ENCODE data around the gene GPSM1. TPM values are rescaled to one million over a fixed set of nuclear protein-coding genes. Genes with fewer than 3 reads are reported as not detected.

The GPSM1 gene
- total and polyA plus RNA-seq, 7 experiments from 2014 or later = 0.87 to 11.5 (median 8.4) TPM

Other genes with a start within 250 kb of the GPSM1 start
- gene NACC2, start 232.2 kb upstream of the GPSM1 start, total RNA-seq = 10 to 100 TPM in 1 of 5 experiments, 1 to 10 TPM in 4; 2.7 to 17.7 (median 8.2) TPM
- gene NACC2, start 232.2 kb upstream of the GPSM1 start, polyA plus RNA-seq = under 1 TPM; 0.92 to 0.97 TPM
- 10 to 100 TPM; 16.4 to 55.3 (median 41.3) TPM for gene TMEM250, start 208.7 kb upstream of the GPSM1 start, total RNA-seq
- 10 to 100 TPM; 42.2 to 61.8 TPM for gene TMEM250, start 208.7 kb upstream of the GPSM1 start, polyA plus RNA-seq
- gene LHX3, start 122.4 kb upstream of the GPSM1 start, total RNA-seq = under 1 TPM in 2 of 5 experiments, not detected in 3; 0.15 to 0.21 TPM
- gene LHX3, start 122.4 kb upstream of the GPSM1 start, polyA plus RNA-seq = not detected
- 10 to 100 TPM; 11.5 to 15.9 (median 12.0) TPM for gene QSOX2, start 81.7 kb upstream of the GPSM1 start, total RNA-seq
- gene QSOX2, start 81.7 kb upstream of the GPSM1 start, polyA plus RNA-seq = under 1 TPM; 0.26 to 0.52 TPM
- gene CCDC187, start 23.4 kb upstream of the GPSM1 start, total RNA-seq = under 1 TPM in 1 of 5 experiments, not detected in 4; 0.10 TPM
- gene CCDC187, start 23.4 kb upstream of the GPSM1 start, polyA plus RNA-seq = not detected
- 10 to 100 TPM; 17.2 to 27.5 (median 24.8) TPM for gene DNLZ, start 36.2 kb downstream of the GPSM1 start, total RNA-seq
- 10 to 100 TPM; 46.6 to 51.3 TPM for gene DNLZ, start 36.2 kb downstream of the GPSM1 start, polyA plus RNA-seq
- 10 to 100 TPM in 1 of 5 experiments, 1 to 10 TPM in 4; 1.1 to 19.9 (median 1.4) TPM for gene CARD9, start 46.1 kb downstream of the GPSM1 start, total RNA-seq
- gene CARD9, start 46.1 kb downstream of the GPSM1 start, polyA plus RNA-seq = under 1 TPM; 0.10 to 0.18 TPM
- gene SNAPC4, start 72.6 kb downstream of the GPSM1 start, total RNA-seq = 10 to 100 TPM; 10.0 to 16.3 (median 12.8) TPM
- 1 to 10 TPM; 1.2 to 2.7 TPM for gene SNAPC4, start 72.6 kb downstream of the GPSM1 start, polyA plus RNA-seq
- 10 to 100 TPM; 56.3 to 89.0 (median 66.6) TPM for gene ENTR1, start 83.1 kb downstream of the GPSM1 start, total RNA-seq
- 10 to 100 TPM in 1 of 2 donors, 1 to 10 TPM in 1; 9.2 to 14.4 TPM for gene ENTR1, start 83.1 kb downstream of the GPSM1 start, polyA plus RNA-seq
- gene PMPCA, start 83.1 kb downstream of the GPSM1 start, total RNA-seq = 10 to 100 TPM; 60.5 to 86.3 (median 71.6) TPM
- 10 to 100 TPM; 32.2 to 47.9 TPM for gene PMPCA, start 83.1 kb downstream of the GPSM1 start, polyA plus RNA-seq
- gene INPP5E, start 112.3 kb downstream of the GPSM1 start, total RNA-seq = 10 to 100 TPM; 15.7 to 23.8 (median 22.6) TPM
- gene INPP5E, start 112.3 kb downstream of the GPSM1 start, polyA plus RNA-seq = 1 to 10 TPM; 2.3 to 4.3 TPM
- 10 to 100 TPM; 79.8 to 88.5 (median 86.1) TPM for gene SEC16A, start 155.5 kb downstream of the GPSM1 start, total RNA-seq
- gene SEC16A, start 155.5 kb downstream of the GPSM1 start, polyA plus RNA-seq = 10 to 100 TPM; 25.4 to 42.9 TPM
- 10 to 100 TPM; 49.7 to 92.9 (median 58.0) TPM for gene NOTCH1, start 218.5 kb downstream of the GPSM1 start, total RNA-seq
- gene NOTCH1, start 218.5 kb downstream of the GPSM1 start, polyA plus RNA-seq = 1 to 10 TPM; 1.9 to 7.1 TPM